ENCODE data around the gene TLX2. TPM values are rescaled to one million over a fixed set of nuclear protein-coding genes. Genes with fewer than 3 reads are reported as not detected.
"Not testable (repeated sequence)": the region's sequence is repeated elsewhere in the genome, so short reads cannot be mapped to it uniquely, and the experiment has no call there.

The TLX2 gene
- total RNA-seq, 1 donor from 2014 or later = 6.6 TPM

DNA sequence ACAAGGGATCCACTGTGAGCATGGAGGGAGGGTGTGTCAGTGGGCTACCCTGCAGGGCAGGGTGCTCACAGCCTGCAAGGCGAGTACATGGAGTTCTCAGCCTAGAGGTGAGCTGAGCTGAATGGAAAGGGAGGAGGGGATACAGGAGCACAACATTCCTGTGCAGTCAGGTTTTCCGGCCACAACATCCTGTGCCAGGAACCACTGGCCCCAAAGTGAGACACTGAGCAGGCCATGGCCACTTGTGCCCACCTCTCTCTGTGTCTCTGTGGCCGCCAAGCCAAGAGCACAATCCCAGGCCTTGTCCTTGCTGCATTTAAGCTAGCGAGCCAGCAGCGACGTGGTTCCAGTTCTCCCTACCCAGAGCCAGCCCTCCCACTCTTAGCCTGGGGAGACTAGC, 46.3 kb downstream of the TLX2 start:
- H3K4me3 ChIP-seq = no peak overlapping the region

DNA sequence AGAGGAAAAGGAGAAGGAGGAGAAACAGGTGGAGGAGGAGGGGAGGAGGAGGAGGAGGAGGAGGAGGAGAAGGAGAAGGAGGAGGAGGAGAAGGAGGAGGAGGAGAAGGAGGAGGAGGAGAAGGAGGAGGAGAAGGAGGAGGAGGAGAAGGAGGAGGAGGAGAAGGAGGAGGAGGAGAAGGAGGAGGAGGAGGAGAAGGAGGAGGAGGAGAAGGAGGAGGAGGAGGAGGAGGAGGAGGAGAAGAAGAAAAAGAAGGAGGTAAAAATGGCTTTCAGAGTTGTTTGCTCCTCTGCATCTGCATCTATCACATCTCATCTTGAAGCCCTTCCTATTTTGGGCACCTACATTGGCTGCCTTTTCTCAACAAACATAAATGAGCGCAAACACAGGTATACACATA, 46.8 kb downstream of the TLX2 start:
- DNase-seq (ENCODE audit: extremely low spot score in 2 of 2); H3K9me3 ChIP-seq; intact Hi-C loops (cut with DNase I); H3K4me3 ChIP-seq; H3K27me3 ChIP-seq; H3K36me3 ChIP-seq; H3K27ac ChIP-seq; H3K4me1 ChIP-seq: not testable (repeated sequence)

More for the DNA sequence above, 46.3 kb downstream of the TLX2 start:
- Histone ChIP-seq H3K4me1 (peaks cover 5% of the 10 kb centered on the region), H3K27ac (no peak overlapping the region), H3K27me3 (no peaks in the 10 kb centered on the region), H3K9me3 (no peaks in the 10 kb centered on the region), H3K36me3 (no peaks in the 10 kb centered on the region)
- DNase-seq (ENCODE audit: extremely low spot score in 2 of 2) = no peak
- intact Hi-C loops (cut with DNase I) = no loop called here
- TF ChIP-seq POLR2AphosphoS5 (IDR thresholded peaks at IDR 0.05; ENCODE audit: insufficient read depth in 1 of 2, low read depth in 1 of 2) = no peak
- TF ChIP-seq POLR2A (IDR thresholded peaks at IDR 0.05) = no peak
- TF ChIP-seq, protein P1, sequence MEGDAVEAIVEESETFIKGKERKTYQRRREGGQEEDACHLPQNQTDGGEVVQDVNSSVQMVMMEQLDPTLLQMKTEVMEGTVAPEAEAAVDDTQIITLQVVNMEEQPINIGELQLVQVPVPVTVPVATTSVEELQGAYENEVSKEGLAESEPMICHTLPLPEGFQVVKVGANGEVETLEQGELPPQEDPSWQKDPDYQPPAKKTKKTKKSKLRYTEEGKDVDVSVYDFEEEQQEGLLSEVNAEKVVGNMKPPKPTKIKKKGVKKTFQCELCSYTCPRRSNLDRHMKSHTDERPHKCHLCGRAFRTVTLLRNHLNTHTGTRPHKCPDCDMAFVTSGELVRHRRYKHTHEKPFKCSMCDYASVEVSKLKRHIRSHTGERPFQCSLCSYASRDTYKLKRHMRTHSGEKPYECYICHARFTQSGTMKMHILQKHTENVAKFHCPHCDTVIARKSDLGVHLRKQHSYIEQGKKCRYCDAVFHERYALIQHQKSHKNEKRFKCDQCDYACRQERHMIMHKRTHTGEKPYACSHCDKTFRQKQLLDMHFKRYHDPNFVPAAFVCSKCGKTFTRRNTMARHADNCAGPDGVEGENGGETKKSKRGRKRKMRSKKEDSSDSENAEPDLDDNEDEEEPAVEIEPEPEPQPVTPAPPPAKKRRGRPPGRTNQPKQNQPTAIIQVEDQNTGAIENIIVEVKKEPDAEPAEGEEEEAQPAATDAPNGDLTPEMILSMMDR (IDR thresholded peaks at IDR 0.05) = no peak

DNA sequence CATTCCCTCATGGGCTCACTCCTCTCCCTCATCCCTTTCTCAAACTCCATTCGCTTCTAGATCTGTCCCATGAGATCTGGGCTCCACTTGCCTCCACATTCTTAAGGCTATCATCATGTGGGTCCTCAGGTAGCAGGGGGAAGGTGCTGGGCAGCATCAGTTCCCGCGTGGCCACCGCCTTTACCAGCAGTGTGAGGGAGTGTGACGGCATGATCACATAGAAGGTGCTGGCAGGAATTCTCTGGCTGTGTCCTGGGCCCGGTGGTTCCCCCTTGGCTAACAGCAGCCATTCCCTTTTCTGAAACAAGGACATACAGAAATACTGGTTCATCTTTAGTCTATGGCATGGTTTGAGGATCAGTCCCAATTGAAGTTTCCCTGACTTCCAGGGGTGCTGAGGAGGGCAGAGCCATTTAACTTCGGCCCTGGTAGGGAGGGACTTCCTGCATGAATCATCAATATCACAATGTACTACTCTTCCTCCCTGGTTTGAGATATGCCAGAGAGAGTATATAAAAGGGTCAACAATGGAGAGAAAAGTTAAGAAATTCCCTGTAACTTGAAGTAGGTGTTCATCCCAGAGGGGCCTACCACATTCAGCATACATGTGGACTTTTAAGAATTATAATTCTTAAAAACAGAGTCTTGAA, 48.0 kb downstream of the TLX2 start:
- no peak for DNase-seq (ENCODE audit: extremely low spot score in 2 of 2)
- Histone ChIP-seq H3K27me3 (no peaks in the 10 kb centered on the region), H3K36me3 (no peaks in the 10 kb centered on the region), H3K4me1 (no peaks in the 10 kb centered on the region), H3K27ac (no peak overlapping the region), H3K4me3 (no peak overlapping the region), H3K9me3 (no peaks in the 10 kb centered on the region)
- TF ChIP-seq POLR2AphosphoS5 (IDR thresholded peaks at IDR 0.05; ENCODE audit: insufficient read depth in 1 of 2, low read depth in 1 of 2) = no peak
- TF ChIP-seq, protein P1 (IDR thresholded peaks at IDR 0.05) = no peak
- TF ChIP-seq POLR2A (IDR thresholded peaks at IDR 0.05) = no peak
- intact Hi-C loops (cut with DNase I) = no loop called here

DNA sequence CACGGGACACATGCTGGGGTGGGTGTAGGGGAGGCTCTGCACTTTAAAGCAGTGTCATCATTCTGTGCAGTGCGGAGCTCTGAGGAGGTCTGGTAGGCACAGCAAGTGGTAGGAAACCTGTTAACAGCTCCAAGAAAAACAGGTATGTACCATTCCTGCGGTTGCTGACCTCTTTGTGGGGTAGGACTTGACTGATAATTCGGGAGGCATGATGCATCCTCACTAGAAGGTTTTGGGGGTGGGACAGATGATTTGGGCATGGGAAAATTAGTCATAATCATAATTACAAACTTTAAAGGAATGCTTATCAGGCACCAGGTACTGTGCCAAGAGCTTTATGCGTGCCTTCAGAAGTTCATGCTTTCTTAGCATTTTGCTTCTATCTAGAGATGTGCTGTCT, 50.0 kb downstream of the TLX2 start:
- Histone ChIP-seq H3K27me3 (no peaks in the 10 kb centered on the region), H3K4me1 (no peaks in the 10 kb centered on the region), H3K9me3 (no peaks in the 10 kb centered on the region), H3K36me3 (no peaks in the 10 kb centered on the region), H3K27ac (no peak overlapping the region), H3K4me3 (no peak overlapping the region)
- TF ChIP-seq POLR2A (IDR thresholded peaks at IDR 0.05) (no peak), POLR2AphosphoS5 (IDR thresholded peaks at IDR 0.05; ENCODE audit: insufficient read depth in 1 of 2, low read depth in 1 of 2) (no peak)
- TF ChIP-seq, protein P1 (IDR thresholded peaks at IDR 0.05) = no peak
- DNase-seq (ENCODE audit: extremely low spot score in 2 of 2) = no peak
- intact Hi-C loops (cut with DNase I) = no loop called here

DNA sequence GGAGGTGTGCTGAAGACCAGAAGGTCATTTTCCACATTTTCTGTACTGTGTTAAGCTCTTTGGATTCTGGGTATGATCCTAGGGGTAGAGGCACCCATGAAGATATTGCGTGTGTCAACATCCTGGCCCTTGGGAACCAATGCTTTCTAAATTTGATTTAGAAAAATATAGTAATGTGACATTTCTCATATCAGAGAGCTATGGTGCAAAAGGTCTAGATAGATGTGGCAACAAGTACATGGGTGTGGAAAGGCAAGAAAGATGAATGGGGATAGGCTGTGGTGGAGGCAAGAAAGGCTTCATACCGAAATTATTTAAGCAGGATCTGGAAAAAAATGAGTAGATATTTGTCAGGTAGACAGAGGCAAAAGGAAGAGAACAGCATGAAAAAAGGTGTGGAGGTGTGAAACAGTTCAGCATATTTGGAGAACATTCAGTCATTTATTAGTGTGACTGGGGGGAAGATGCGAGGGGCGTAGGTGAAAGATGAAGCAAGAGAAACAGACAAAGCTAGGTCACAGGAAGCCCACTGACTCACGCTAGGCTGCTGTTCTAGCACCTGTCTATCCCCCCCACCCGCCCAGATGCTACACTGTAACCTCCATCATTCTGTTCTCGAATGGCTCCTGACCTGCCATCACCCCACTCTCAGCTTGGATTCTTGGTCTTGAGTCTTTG, 52.0 kb downstream of the TLX2 start:
- intact Hi-C loops (cut with DNase I) = no loop called here
- H3K36me3 ChIP-seq = no peaks in the 10 kb centered on the region
- TF ChIP-seq, protein P1 (IDR thresholded peaks at IDR 0.05) = no peak
- TF ChIP-seq POLR2A (IDR thresholded peaks at IDR 0.05) (no peak), POLR2AphosphoS5 (IDR thresholded peaks at IDR 0.05; ENCODE audit: insufficient read depth in 1 of 2, low read depth in 1 of 2) (no peak)
- no peak overlapping the region for H3K27ac ChIP-seq
- H3K9me3 ChIP-seq = no peaks in the 10 kb centered on the region
- DNase-seq (ENCODE audit: extremely low spot score in 2 of 2) = no peak
- no peaks in the 10 kb centered on the region for H3K4me1 ChIP-seq
- no peak overlapping the region for H3K4me3 ChIP-seq
- no peaks in the 10 kb centered on the region for H3K27me3 ChIP-seq

Data from vagina (tissue), 2 donors.